HEK293 (cell line): ENCODE measurements around the gene NRIP3.

Source experiments
- TCF7L2 ChIP-seq: IDR thresholded peaks from 2 replicates; pipeline ENCODE4 v1.6.1; 2011; ENCODE audit warnings: low read depth, mild to moderate bottlenecking, inconsistent platforms, low read length, moderate library complexity, borderline replicate concordance
- ZNF2 ChIP-seq: fragments of 450-650 bp; formaldehyde crosslinking; IDR thresholded peaks from 2 replicates; pipeline ENCODE4 v1.5.1; 2016; ENCODE audit warnings: missing biosample characterization, missing genetic modification characterization
- ZNF221 ChIP-seq: fragments of 450-650 bp; formaldehyde crosslinking; IDR thresholded peaks from 2 replicates; pipeline ENCODE4 v1.5.1; 2017; ENCODE audit warnings: missing biosample characterization, missing genetic modification characterization, borderline replicate concordance
- ZNF548 ChIP-seq: fragments of 450-650 bp; formaldehyde crosslinking; IDR thresholded peaks from 2 replicates; pipeline ENCODE4 v1.5.1; 2016; ENCODE audit warnings: missing biosample characterization, missing genetic modification characterization
- ZNF768 ChIP-seq: fragments of 450-650 bp; formaldehyde crosslinking; IDR thresholded peaks from 2 replicates; pipeline ENCODE4 v1.5.1; 2018; ENCODE audit warnings: missing biosample characterization, mild to moderate bottlenecking, missing genetic modification characterization
- TF ChIP-seq, protein P1 (sequence below): fragments of 450-650 bp; formaldehyde crosslinking; IDR thresholded peaks from 2 replicates; pipeline ENCODE4 v1.5.1; 2016; ENCODE audit warnings: missing biosample characterization, missing genetic modification characterization

DNA sequence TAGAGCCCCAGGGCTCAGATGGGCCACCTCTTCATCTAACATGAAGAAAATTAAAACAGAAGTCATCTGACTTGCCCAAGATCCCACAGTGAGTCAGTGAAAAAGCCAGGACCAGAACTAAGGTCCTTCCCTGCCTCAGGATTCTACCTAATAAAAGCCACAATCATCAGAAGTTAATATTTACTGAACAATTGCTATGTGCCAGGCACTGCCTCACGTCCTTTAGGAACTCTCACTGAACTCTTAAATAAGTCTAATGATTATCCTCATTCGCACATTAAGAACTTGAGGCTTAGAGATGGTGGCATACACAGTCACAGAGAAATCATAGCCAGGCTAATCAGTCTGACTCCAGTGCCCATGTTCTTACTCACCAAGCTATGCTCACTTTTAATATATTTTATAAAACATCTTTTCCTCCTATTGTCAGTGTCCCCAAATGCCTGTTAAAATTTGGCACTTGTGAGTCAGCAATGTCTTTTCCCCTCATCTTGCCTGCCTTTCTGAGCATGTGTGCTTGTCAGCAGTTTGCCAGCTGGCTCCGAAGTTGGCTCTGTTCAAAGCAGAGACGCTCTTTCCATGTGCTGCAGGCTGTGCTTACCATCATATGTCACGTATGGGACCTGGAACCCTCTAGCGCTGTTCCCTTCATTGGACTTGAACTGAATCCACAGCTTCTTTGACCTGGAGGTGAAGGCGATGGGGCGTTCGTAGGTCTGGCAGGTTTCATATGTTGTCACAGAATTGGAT is 21.5 kb upstream of the NRIP3 start:
- TF ChIP-seq ZNF768 (tag by site-specific recombination), result no peak
- TF ChIP-seq TCF7L2, result no peak
- no peak for TF ChIP-seq ZNF548 (tag by site-specific recombination)
- TF ChIP-seq, protein P1, sequence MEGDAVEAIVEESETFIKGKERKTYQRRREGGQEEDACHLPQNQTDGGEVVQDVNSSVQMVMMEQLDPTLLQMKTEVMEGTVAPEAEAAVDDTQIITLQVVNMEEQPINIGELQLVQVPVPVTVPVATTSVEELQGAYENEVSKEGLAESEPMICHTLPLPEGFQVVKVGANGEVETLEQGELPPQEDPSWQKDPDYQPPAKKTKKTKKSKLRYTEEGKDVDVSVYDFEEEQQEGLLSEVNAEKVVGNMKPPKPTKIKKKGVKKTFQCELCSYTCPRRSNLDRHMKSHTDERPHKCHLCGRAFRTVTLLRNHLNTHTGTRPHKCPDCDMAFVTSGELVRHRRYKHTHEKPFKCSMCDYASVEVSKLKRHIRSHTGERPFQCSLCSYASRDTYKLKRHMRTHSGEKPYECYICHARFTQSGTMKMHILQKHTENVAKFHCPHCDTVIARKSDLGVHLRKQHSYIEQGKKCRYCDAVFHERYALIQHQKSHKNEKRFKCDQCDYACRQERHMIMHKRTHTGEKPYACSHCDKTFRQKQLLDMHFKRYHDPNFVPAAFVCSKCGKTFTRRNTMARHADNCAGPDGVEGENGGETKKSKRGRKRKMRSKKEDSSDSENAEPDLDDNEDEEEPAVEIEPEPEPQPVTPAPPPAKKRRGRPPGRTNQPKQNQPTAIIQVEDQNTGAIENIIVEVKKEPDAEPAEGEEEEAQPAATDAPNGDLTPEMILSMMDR (tag by site-specific recombination), result no peak
- TF ChIP-seq ZNF221, result no peak
- TF ChIP-seq ZNF2, result no peak
